PC-3 (cell line): ENCODE data around the gene SUSD4. TPM values are rescaled to one million over a fixed set of nuclear protein-coding genes. Genes with fewer than 3 reads are reported as not detected.

Source experiments
- ATAC-seq: fragments of 200-7000 bp; cut with Tn5 transposase; 2 replicates; pipeline ENCODE4 v1.9.1; 2020; ENCODE audit warnings: mild to moderate bottlenecking, moderate library complexity
- BruUV-seq: library from RNA; stranded (reverse); fragments of 400-500 nt; replicated peaks from 2 replicates; lab custom pipeline; 2021; lab: Mats Ljungman, UMichigan
- CTCF ChIA-PET: fragments of 300-600 bp; sonication (Branson Sonifier 250); formaldehyde crosslinking; loops from one replicate; lab custom pipeline; 2022; ENCODE audit warnings: antibody characterized with exemption; lab: Charles Lee
- POLR2A ChIA-PET: fragments of 300-600 bp; sonication (Branson Sonifier 250); formaldehyde crosslinking; loops from one replicate; lab custom pipeline; 2022; ENCODE audit warnings: antibody characterized with exemption; ENCODE audit not compliant: unreplicated experiment; lab: Charles Lee
- DNase-seq: peaks from one replicate; pipeline ENCODE4 v3.0.0-alpha.2; 2015
- H2AFZ ChIP-seq: fragments of 300-600 bp; sonication (generic); 2 replicates; pipeline ENCODE4 v1.6.0; 2016; ENCODE audit warnings: antibody characterized with exemption, low read length
- H3F3A ChIP-seq: fragments of 300-600 bp; sonication (generic); one replicate; pipeline ENCODE4 v1.6.0; 2017; ENCODE audit warnings: antibody characterized with exemption, low read length, control low read depth, mild to moderate bottlenecking; ENCODE audit not compliant: unreplicated experiment
- H3K27ac ChIP-seq: fragments of 300-600 bp; sonication (generic); 2 replicates; pipeline ENCODE4 v1.5.1; 2016; ENCODE audit warnings: mild to moderate bottlenecking, low read length
- H3K27me3 ChIP-seq: fragments of 300-600 bp; sonication (generic); 2 replicates; pipeline ENCODE4 v1.6.1; 2016; ENCODE audit warnings: low read length, mixed read lengths
- H3K36me3 ChIP-seq: fragments of 300-600 bp; sonication (generic); 2 replicates; pipeline ENCODE4 v1.6.1; 2016; ENCODE audit warnings: low read depth, mixed run types, low read length, mixed read lengths
- H3K4me1 ChIP-seq: fragments of 300-600 bp; sonication (generic); 2 replicates; pipeline ENCODE4 v1.5.1; 2016; ENCODE audit warnings: low read length; ENCODE audit not compliant: insufficient read depth
- H3K4me2 ChIP-seq: fragments of 300-600 bp; sonication (generic); 2 replicates; pipeline ENCODE4 v1.6.0; 2016; ENCODE audit warnings: low read length
- H3K4me3 ChIP-seq: fragments of 300-600 bp; sonication (generic); 2 replicates; pipeline ENCODE4 v1.5.1; 2016; ENCODE audit warnings: mild to moderate bottlenecking, low read length, mixed read lengths
- H3K79me2 ChIP-seq: fragments of 300-600 bp; sonication (generic); 2 replicates; pipeline ENCODE4 v1.6.1; 2017; ENCODE audit warnings: low read length, mixed read lengths
- H3K9ac ChIP-seq: fragments of 300-600 bp; sonication (generic); 2 replicates; pipeline ENCODE4 v1.6.0; 2016; ENCODE audit warnings: mild to moderate bottlenecking, low read length
- H3K9me2 ChIP-seq: fragments of 300-600 bp; sonication (generic); replicated peaks from 2 replicates; pipeline ENCODE4 v1.6.1; 2016; ENCODE audit warnings: mixed run types, low read length, mixed read lengths
- H3K9me3 ChIP-seq: fragments of 300-600 bp; sonication (generic); 2 replicates; pipeline ENCODE4 v1.6.1; 2016; ENCODE audit warnings: low read length, mixed read lengths
- H4K20me1 ChIP-seq: fragments of 300-600 bp; sonication (generic); 2 replicates; pipeline ENCODE4 v1.6.1; 2016; ENCODE audit warnings: low read length, mixed read lengths
- EZH2 ChIP-seq: fragments of 300-600 bp; sonication (generic); IDR thresholded peaks from one replicate; pipeline ENCODE4 v1.6.1; 2017; ENCODE audit warnings: antibody characterized with exemption, mild to moderate bottlenecking, low read length; ENCODE audit not compliant: unreplicated experiment
- EZH2phosphoT487 ChIP-seq: fragments of 300-600 bp; sonication (generic); IDR thresholded peaks from 2 replicates; pipeline ENCODE4 v1.6.1; 2018; ENCODE audit warnings: mild to moderate bottlenecking, antibody characterized with exemption, low read length, borderline replicate concordance
- intact Hi-C: fragments of 100-400 bp; cut with micrococcal nuclease; formaldehyde crosslinking; loops from 2 replicates; pipeline ENCODE4 v1.9.0; 2023
- total RNA-seq: library from RNA; depleted of rRNA; stranded (reverse); fragments of >200 nt; gene quantifications from 2 replicates; pipeline ENCODE4 v1.2.3, GENCODE V29; 2014
- TF ChIP-seq, protein P1 (sequence below): fragments of 300-600 bp; sonication (generic); conservative IDR thresholded peaks from 2 replicates; pipeline ENCODE4 v1.5.1; 2017; ENCODE audit warnings: antibody characterized with exemption, low read depth, mild to moderate bottlenecking, low read length

The SUSD4 gene
- total RNA-seq, 1 experiment from 2014 or later: 5.2 TPM

DNA sequence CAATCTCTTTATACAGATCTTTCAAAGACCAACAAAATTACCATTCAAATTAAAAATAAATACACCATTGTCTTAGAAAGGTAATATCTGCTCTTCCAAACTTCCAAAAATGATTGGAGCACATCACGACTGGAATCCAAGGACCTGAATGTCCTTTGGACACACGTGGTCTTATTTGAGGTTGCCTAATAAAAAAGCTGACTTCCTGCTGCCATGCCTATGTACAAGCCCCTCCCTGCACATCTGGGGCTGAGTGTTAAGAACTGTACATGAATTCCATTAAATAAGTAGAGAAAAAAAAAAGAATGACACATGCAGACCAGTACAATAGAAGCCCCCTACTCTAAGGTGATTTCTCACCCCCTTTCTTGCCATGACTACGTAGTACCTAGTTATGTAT is 73.6 kb downstream of the SUSD4 start:
- ChIA-PET CTCF (no interaction called here), POLR2A (no interaction called here)
- intact Hi-C loops: no loop called here
- no peak overlapping the region for H3K9ac ChIP-seq
- H3K27me3 ChIP-seq: peaks cover 56% of the 10 kb centered on the region
- H3K9me3 ChIP-seq: no peaks in the 10 kb centered on the region
- no peak for ATAC-seq
- H3K79me2 ChIP-seq: no peaks in the 10 kb centered on the region
- no peak overlapping the region for H2AFZ ChIP-seq
- no TSS peak for BruUV-seq
- no peak for DNase-seq
- H3K9me2 ChIP-seq: no peaks in the 10 kb centered on the region
- H3K4me2 ChIP-seq: no peak overlapping the region
- H3K36me3 ChIP-seq: no peaks in the 10 kb centered on the region
- no peak overlapping the region for H3K4me3 ChIP-seq
- no peaks in the 10 kb centered on the region for H3F3A ChIP-seq
- no peaks in the 10 kb centered on the region for H3K4me1 ChIP-seq
- H4K20me1 ChIP-seq: no peaks in the 10 kb centered on the region
- TF ChIP-seq, protein P1, sequence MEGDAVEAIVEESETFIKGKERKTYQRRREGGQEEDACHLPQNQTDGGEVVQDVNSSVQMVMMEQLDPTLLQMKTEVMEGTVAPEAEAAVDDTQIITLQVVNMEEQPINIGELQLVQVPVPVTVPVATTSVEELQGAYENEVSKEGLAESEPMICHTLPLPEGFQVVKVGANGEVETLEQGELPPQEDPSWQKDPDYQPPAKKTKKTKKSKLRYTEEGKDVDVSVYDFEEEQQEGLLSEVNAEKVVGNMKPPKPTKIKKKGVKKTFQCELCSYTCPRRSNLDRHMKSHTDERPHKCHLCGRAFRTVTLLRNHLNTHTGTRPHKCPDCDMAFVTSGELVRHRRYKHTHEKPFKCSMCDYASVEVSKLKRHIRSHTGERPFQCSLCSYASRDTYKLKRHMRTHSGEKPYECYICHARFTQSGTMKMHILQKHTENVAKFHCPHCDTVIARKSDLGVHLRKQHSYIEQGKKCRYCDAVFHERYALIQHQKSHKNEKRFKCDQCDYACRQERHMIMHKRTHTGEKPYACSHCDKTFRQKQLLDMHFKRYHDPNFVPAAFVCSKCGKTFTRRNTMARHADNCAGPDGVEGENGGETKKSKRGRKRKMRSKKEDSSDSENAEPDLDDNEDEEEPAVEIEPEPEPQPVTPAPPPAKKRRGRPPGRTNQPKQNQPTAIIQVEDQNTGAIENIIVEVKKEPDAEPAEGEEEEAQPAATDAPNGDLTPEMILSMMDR: no peak
- TF ChIP-seq EZH2 (no peak), EZH2phosphoT487 (no peak)
- H3K27ac ChIP-seq: no peak overlapping the region

DNA sequence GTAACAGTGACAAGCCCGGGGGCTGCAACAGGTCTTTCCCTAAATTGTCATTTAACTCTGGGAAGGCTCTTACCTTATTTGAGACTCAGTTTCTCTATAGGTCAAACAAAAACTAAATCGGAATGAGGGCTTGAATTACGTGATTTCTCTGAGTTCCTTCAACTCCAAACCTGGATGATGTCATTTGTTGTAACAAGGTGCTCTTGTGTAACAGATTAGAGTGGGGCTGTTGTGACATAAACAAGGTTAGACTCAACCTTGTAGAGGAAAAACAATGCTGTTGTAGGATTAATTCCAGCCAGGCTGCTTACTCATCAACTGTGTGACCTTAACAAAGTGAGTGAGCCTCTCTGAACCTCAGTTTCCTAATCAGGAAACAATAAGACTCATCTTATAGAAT is 74.4 kb downstream of the SUSD4 start:
- ChIA-PET CTCF (no interaction called here), POLR2A (no interaction called here)
- Histone ChIP-seq H3K9me2 (no peaks in the 10 kb centered on the region), H2AFZ (no peak overlapping the region), H3K4me3 (no peak overlapping the region), H3K4me2 (no peak overlapping the region), H3K27me3 (peaks cover 49% of the 10 kb centered on the region), H3K79me2 (no peaks in the 10 kb centered on the region), H3K9me3 (no peaks in the 10 kb centered on the region), H3K27ac (no peak overlapping the region), H3K4me1 (no peaks in the 10 kb centered on the region), H4K20me1 (no peaks in the 10 kb centered on the region), H3K36me3 (no peaks in the 10 kb centered on the region), H3K9ac (no peak overlapping the region), H3F3A (no peaks in the 10 kb centered on the region)
- TF ChIP-seq, protein P1: no peak
- no peak for TF ChIP-seq EZH2
- intact Hi-C loops: no loop called here
- BruUV-seq: no TSS peak
- DNase-seq (no peak), ATAC-seq (no peak)

DNA sequence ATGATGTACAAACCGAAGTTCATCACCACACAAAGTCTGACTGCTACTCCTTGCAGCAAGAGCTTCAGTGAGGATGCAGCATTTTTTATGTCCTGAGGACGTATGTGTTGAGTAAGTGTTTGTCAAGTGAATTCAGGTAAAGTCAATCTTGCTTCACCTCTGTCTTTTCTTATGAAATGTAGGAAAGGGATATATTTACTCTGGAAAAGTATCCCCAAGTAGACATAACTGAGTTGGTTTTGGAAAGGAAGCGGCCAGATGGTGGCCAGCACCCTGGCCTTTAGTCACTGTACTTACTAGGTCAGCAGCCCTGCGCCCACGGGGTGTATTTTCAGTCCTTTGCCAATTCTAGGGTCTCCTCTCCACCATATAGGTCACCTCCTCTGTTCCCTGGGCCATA is 75.2 kb downstream of the SUSD4 start:
- no peaks in the 10 kb centered on the region for H4K20me1 ChIP-seq
- no peaks in the 10 kb centered on the region for H3K4me1 ChIP-seq
- H3K27ac ChIP-seq: no peak overlapping the region
- intact Hi-C loops: no loop called here
- no peaks in the 10 kb centered on the region for H3F3A ChIP-seq
- no peak overlapping the region for H2AFZ ChIP-seq
- H3K4me3 ChIP-seq: no peak overlapping the region
- H3K27me3 ChIP-seq: peaks cover 41% of the 10 kb centered on the region
- CTCF ChIA-PET: no interaction called here
- BruUV-seq: no TSS peak
- DNase-seq (no peak), ATAC-seq (no peak)
- no peaks in the 10 kb centered on the region for H3K9me3 ChIP-seq
- no peaks in the 10 kb centered on the region for H3K79me2 ChIP-seq
- no peak overlapping the region for H3K9ac ChIP-seq
- no peak for TF ChIP-seq EZH2phosphoT487
- TF ChIP-seq, protein P1: no peak
- TF ChIP-seq EZH2: no peak
- no peaks in the 10 kb centered on the region for H3K9me2 ChIP-seq
- POLR2A ChIA-PET: no interaction called here
- no peak overlapping the region for H3K4me2 ChIP-seq
- H3K36me3 ChIP-seq: no peaks in the 10 kb centered on the region
